Mesendoderm (in vitro differentiated cells): Measurements from ENCODE around the gene NARS2.
A peak's percentile ranks its signal among the peaks of the same experiment; 100 is the strongest.

Experiments
- DNase-seq: peaks from one replicate; pipeline ENCODE4 v3.0.0; 2013
- H2AK5ac ChIP-seq: 2 replicates; pipeline ENCODE4 v1.6.1; 2013; ENCODE audit warnings: low read length, inconsistent platforms
- H2BK120ac ChIP-seq: 2 replicates; pipeline ENCODE4 v1.6.1; 2013; ENCODE audit warnings: low read depth, mild to moderate bottlenecking, low read length, moderate library complexity, mixed read lengths
- H2BK15ac ChIP-seq: replicated peaks from 2 replicates; pipeline ENCODE4 v1.6.1; 2013; ENCODE audit warnings: low read depth, mild to moderate bottlenecking, moderate library complexity
- H2BK5ac ChIP-seq: 2 replicates; pipeline ENCODE4 v1.6.1; 2013; ENCODE audit warnings: low read length, inconsistent platforms
- H3K18ac ChIP-seq: 2 replicates; pipeline ENCODE4 v1.6.1; 2013; ENCODE audit warnings: mild to moderate bottlenecking, low read length, mixed read lengths
- H3K23ac ChIP-seq: one replicate; pipeline ENCODE4 v1.6.1; 2013; ENCODE audit warnings: low read length
- H3K27ac ChIP-seq: 2 replicates; pipeline ENCODE4 v1.5.1; 2013; ENCODE audit warnings: low read depth, mild to moderate bottlenecking, inconsistent platforms, low read length, moderate library complexity
- H3K27me3 ChIP-seq: 2 replicates; pipeline ENCODE4 v1.6.1; 2013; ENCODE audit warnings: low read length, control low read depth, mild to moderate bottlenecking, inconsistent platforms; ENCODE audit not compliant: insufficient read depth, poor library complexity
- H3K36me3 ChIP-seq: 2 replicates; pipeline ENCODE4 v1.6.1; 2013; ENCODE audit warnings: low read length, inconsistent platforms; ENCODE audit not compliant: control insufficient read depth, insufficient read depth
- H3K4ac ChIP-seq: one replicate; pipeline ENCODE4 v1.6.1; 2013; ENCODE audit warnings: low read depth, mild to moderate bottlenecking, low read length, moderate library complexity
- H3K4me1 ChIP-seq: 2 replicates; pipeline ENCODE4 v1.6.1; 2013; ENCODE audit warnings: low read depth, low read length, inconsistent platforms; ENCODE audit not compliant: control insufficient read depth
- H3K4me2 ChIP-seq: 2 replicates; pipeline ENCODE4 v1.6.1; 2013; ENCODE audit warnings: low read length
- H3K4me3 ChIP-seq: 2 replicates; pipeline ENCODE4 v1.5.1; 2013; ENCODE audit warnings: mild to moderate bottlenecking, low read length
- H3K56ac ChIP-seq: one replicate; pipeline ENCODE4 v1.6.1; 2013; ENCODE audit warnings: low read length
- H3K79me1 ChIP-seq: 2 replicates; pipeline ENCODE4 v1.6.1; 2013; ENCODE audit warnings: low read length, inconsistent platforms
- H3K79me2 ChIP-seq: 2 replicates; pipeline ENCODE4 v1.6.1; 2013; ENCODE audit warnings: mild to moderate bottlenecking, low read length; ENCODE audit not compliant: control insufficient read depth, insufficient read depth
- H3K9ac ChIP-seq: 2 replicates; pipeline ENCODE4 v1.6.1; 2013; ENCODE audit warnings: low read length, inconsistent platforms
- H4K5ac ChIP-seq: one replicate; pipeline ENCODE4 v1.6.1; 2013; ENCODE audit warnings: low read length
- H4K8ac ChIP-seq: one replicate; pipeline ENCODE4 v1.6.1; 2013; ENCODE audit warnings: low read depth, mild to moderate bottlenecking, control low read depth, low read length, moderate library complexity
- WGBS: extraction: QIAGEN DNeasy Blood & Tissue Kit; methylation state at CpG from one replicate; pipeline ENCODE4 v1.1.7; 2013; ENCODE audit warnings: low lambda C conversion rate, missing lambda C conversion rate; ENCODE audit not compliant: insufficient coverage; ENCODE audit errors: extremely low coverage; 5-methylcytosine and 5-hydroxymethylcytosine counted together

The NARS2 gene

GRCh38 chr11:78453140-78453935 is 121.3 kb downstream of the NARS2 start:
- no peaks in the 10 kb centered on the region for H3K79me2 ChIP-seq
- H3K4me3 ChIP-seq: no peak overlapping the region
- H2BK120ac ChIP-seq: no peak overlapping the region
- H4K8ac ChIP-seq: no peak overlapping the region
- H3K9ac ChIP-seq: no peak overlapping the region
- WGBS: no CpG with 5 or more reads among the region's 2 CpGs
- no peaks in the 10 kb centered on the region for H3K27me3 ChIP-seq
- no peaks in the 10 kb centered on the region for H3K4me1 ChIP-seq
- H3K27ac ChIP-seq: no peak overlapping the region
- no peak overlapping the region for H3K18ac ChIP-seq
- no peak overlapping the region for H4K5ac ChIP-seq
- no peak overlapping the region for H2BK15ac ChIP-seq
- H3K23ac ChIP-seq: no peak overlapping the region
- H3K36me3 ChIP-seq: no peaks in the 10 kb centered on the region
- H2BK5ac ChIP-seq: no peak overlapping the region
- H3K4me2 ChIP-seq: no peak overlapping the region
- H3K4ac ChIP-seq: no peak overlapping the region
- no peak for DNase-seq
- no peak overlapping the region for H3K56ac ChIP-seq
- H2AK5ac ChIP-seq: no peak overlapping the region
- no peaks in the 10 kb centered on the region for H3K79me1 ChIP-seq

DNA sequence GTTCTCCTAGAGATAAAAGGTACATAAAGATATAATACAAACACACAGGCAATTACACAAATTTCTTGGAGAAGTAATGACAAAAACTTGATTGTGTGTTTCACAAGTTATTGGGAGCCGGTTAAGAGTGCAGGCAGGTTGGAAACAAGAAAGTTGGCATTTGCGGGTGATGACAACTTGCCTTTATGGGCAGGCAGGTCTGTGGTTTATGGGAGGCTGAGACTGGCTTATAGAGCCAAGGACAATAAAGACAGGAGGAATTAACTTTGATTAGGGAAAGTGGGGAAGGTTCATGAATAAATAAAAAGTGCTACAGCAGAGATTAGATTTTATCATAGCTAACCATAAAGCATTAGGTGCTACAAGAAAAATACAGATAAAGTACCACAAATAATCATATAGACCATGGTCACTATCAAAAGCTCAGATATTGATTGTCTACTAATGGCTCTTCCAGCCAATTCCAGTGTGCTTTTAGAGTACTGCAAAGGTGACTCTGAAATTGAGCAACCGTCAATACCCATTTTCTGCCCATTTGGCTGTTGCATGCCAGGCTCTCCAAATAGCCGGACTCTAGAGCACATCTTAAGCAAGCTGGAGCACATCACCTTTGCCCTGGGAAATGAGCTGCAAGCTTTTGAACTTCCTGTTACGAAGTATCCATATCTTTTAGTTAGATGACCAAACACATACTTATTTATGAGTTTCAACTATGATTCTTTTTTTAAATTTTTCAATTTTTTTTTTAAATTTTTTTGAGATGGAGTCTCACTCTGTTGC is 123.1 kb downstream of the NARS2 start:
- no CpG with 5 or more reads among the region's 5 CpGs for WGBS
- Histone ChIP-seq H4K5ac (no peak overlapping the region), H3K79me2 (no peaks in the 10 kb centered on the region), H3K56ac (no peak overlapping the region), H3K4me2 (no peak overlapping the region), H2BK5ac (no peak overlapping the region), H3K4ac (peak overlapping the region; percentile 31), H2AK5ac (no peak overlapping the region), H3K4me3 (no peak overlapping the region), H3K23ac (no peak overlapping the region), H3K4me1 (no peaks in the 10 kb centered on the region), H3K27ac (no peak overlapping the region), H3K27me3 (no peaks in the 10 kb centered on the region), H2BK120ac (no peak overlapping the region), H3K18ac (no peak overlapping the region), H4K8ac (no peak overlapping the region), H3K9ac (no peak overlapping the region), H3K79me1 (no peaks in the 10 kb centered on the region), H2BK15ac (no peak overlapping the region), H3K36me3 (no peaks in the 10 kb centered on the region)
- DNase-seq: no peak

DNA sequence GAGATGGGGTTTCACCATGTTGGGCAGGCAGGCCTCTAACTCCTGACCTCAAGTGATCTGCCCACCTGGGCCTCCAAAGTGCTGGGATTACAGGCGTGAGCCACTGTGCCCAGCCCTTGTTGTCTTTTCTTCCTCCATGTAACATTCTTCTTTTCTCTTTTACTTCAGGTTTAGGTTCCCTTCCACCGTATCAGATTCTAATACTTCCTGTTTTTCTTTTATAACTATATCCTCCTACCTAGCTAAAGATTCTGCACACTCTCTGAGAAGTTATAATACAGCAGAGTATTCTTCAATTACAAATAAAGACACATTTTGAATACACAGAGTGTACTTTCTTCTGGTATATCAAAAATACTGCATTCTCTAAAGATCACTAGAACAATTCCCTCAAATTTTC is 123.8 kb downstream of the NARS2 start:
- no peak overlapping the region for H3K27ac ChIP-seq
- H3K79me1 ChIP-seq: no peaks in the 10 kb centered on the region
- WGBS: no CpG with 5 or more reads among the region's 2 CpGs

DNA sequence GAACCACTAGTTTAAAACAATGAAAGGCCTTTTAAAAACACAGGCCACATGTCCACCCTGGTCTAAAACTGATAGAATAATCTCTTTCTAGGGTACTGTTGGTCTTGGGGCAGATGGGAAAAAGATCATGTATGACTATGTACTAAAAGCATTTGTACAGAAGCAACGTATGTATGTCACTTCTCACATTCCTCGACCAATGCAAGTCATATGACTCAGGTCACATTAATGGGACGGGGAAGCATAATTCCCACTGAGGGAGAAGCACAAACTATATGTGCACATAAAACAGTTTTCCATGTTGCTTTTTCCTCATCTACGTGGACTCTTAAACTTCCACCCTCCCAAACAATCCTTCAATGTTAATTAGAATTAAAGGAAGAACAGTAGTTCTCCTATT is 124.8 kb downstream of the NARS2 start:
- WGBS: no CpG with 5 or more reads among the region's 4 CpGs
- Histone ChIP-seq H2BK120ac (no peak overlapping the region), H3K23ac (no peak overlapping the region), H3K79me2 (no peaks in the 10 kb centered on the region), H3K4me2 (no peak overlapping the region), H3K4me1 (no peaks in the 10 kb centered on the region), H3K36me3 (no peaks in the 10 kb centered on the region), H3K4me3 (no peak overlapping the region), H4K8ac (no peak overlapping the region), H2BK5ac (no peak overlapping the region), H3K4ac (no peak overlapping the region), H4K5ac (no peak overlapping the region), H2AK5ac (no peak overlapping the region), H3K9ac (no peak overlapping the region), H3K27ac (no peak overlapping the region), H3K18ac (no peak overlapping the region), H3K79me1 (no peaks in the 10 kb centered on the region), H3K27me3 (no peaks in the 10 kb centered on the region), H3K56ac (no peak overlapping the region), H2BK15ac (no peak overlapping the region)
- DNase-seq: no peak

More for the DNA sequence above, 123.8 kb downstream of the NARS2 start:
- no peak for DNase-seq
- no peak overlapping the region for H4K5ac ChIP-seq
- H3K4me2 ChIP-seq: no peak overlapping the region
- no peaks in the 10 kb centered on the region for H3K4me1 ChIP-seq
- no peak overlapping the region for H4K8ac ChIP-seq
- H3K4me3 ChIP-seq: no peak overlapping the region
- no peak overlapping the region for H2BK5ac ChIP-seq
- H3K36me3 ChIP-seq: no peaks in the 10 kb centered on the region
- H2BK15ac ChIP-seq: no peak overlapping the region
- H3K23ac ChIP-seq: no peak overlapping the region
- H3K56ac ChIP-seq: no peak overlapping the region
- H3K9ac ChIP-seq: no peak overlapping the region
- H3K18ac ChIP-seq: no peak overlapping the region
- H2AK5ac ChIP-seq: no peak overlapping the region
- H3K27me3 ChIP-seq: no peaks in the 10 kb centered on the region
- H3K4ac ChIP-seq: no peak overlapping the region
- no peaks in the 10 kb centered on the region for H3K79me2 ChIP-seq
- H2BK120ac ChIP-seq: no peak overlapping the region

GRCh38 chr11:78446210-78446609 is 128.5 kb downstream of the NARS2 start:
- Histone ChIP-seq H2AK5ac (no peak overlapping the region), H4K8ac (no peak overlapping the region), H4K5ac (no peak overlapping the region), H3K23ac (no peak overlapping the region), H3K4me3 (no peak overlapping the region), H3K9ac (no peak overlapping the region), H2BK5ac (no peak overlapping the region), H3K4ac (no peak overlapping the region), H3K27me3 (no peaks in the 10 kb centered on the region), H3K56ac (no peak overlapping the region), H3K79me2 (no peaks in the 10 kb centered on the region), H2BK15ac (no peak overlapping the region), H3K79me1 (no peaks in the 10 kb centered on the region), H3K36me3 (no peaks in the 10 kb centered on the region), H3K27ac (no peak overlapping the region), H3K18ac (no peak overlapping the region), H3K4me1 (no peaks in the 10 kb centered on the region), H3K4me2 (no peak overlapping the region), H2BK120ac (no peak overlapping the region)
- DNase-seq: no peak
